ENCODE results near the gene XRCC1.

The XRCC1 gene

DNA sequence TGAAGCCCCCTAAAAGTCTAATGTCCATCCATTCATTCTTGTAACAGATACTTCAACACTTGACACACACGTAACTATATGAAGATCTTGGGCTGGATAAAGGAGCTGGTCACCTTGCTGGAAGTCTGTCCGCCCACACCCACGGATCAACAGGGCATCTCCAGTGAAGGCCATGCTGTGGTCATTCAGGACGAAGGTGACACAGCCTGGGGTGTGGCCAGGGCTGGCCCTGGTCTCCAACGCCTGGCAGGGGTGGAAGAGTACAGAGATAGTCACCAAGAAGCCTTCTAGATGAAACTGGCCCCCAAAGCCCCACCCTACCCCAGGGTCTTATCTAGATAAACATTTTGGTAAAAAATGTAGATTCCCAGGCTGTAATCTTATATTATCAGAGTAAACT, 64.0 kb downstream of the XRCC1 start:
- no peak for DNase-seq

DNA sequence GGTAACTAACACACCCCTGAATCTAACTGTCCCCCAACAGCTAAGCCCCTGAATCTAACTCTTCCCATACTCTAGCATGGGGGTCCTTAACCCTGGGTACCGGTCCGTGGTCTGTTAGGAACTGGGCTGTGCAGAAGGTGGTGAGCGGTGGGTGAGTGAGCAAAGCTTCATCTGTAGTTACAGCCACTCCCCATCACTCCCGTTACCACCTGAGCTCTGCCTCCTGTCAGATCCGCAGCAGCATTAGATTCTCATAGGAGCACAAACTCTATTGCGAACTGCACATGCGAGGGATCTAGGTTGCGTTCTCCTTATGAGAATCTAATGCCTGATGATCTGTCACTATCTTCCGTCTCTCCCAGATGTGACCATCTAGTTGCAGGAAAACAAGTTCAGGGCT, 64.6 kb downstream of the XRCC1 start:
- no peak for DNase-seq

DNA sequence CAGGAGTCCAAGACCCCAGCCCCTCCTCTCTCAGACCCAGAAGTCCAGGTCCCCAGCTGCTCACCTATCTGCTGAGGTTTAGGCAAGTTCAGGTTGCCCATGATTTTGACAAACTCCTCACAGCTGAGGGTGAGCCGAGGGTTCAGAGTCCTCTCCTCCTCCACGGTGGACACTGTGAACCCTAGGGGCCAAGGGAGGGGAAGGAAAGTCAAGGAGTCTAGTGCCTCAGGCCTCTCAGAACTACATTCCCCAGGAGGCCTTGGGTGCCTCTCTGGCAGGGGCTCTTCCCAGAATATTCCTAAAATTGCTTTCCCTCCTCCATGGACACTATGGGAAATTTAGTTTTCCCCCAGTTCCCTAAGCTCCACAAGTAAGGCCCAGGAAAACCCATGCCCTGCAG, 67.4 kb downstream of the XRCC1 start:
- no peak for DNase-seq

DNA sequence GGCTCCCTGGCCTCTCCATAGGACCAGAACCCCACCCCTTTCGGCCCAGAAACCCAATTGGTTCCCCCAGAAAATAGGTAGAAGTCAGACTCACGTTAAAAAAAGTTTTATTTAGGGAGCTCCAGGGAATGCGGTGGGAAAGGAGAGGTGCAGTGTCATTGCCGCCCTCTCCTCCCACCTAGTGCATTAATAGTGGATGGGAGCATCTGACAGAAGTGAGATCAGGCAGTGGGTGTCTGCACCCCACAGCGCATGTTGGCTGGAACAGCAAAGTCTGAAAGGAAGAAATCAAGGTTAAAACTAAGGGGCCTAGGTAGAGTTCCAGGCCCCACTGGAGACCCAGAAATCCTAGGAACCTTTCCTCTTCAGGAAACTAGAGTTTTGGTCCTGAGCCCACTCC, 68.7 kb downstream of the XRCC1 start:
- no peak for DNase-seq

DNA sequence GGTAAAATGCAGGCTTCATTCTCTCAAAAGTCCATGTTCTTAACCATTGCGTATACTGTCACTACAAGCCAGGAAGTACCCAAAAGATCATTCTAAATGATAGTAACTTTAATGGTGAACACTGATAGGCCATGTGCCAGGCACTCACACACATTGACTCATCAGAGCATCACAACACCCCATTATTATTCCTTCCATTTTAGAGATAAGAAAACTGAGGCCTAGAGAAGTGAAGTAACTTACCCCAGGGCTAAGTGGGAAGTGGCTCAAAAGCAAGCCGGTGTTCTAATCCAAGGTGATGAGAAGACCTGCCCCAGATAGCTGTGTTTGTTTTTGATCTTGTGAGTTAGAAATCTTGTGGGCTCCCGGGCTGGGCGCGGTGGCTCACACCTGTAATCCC, 69.4 kb downstream of the XRCC1 start:
- DNase-seq = no peak

DNA sequence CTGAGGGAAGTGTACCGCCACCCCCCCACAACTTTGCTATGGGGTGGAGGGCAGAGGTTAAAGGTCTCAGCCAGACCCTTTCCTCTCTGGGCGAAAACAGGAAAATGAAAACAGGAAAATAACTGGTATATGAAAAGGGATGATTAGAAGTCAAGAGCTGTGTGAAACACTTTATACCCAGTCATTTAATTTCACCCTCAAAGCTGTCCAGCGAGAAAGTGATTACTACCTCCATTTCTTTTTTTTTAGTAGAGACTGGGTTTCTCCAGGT, 70.2 kb downstream of the XRCC1 start:
- no peak for DNase-seq

DNA sequence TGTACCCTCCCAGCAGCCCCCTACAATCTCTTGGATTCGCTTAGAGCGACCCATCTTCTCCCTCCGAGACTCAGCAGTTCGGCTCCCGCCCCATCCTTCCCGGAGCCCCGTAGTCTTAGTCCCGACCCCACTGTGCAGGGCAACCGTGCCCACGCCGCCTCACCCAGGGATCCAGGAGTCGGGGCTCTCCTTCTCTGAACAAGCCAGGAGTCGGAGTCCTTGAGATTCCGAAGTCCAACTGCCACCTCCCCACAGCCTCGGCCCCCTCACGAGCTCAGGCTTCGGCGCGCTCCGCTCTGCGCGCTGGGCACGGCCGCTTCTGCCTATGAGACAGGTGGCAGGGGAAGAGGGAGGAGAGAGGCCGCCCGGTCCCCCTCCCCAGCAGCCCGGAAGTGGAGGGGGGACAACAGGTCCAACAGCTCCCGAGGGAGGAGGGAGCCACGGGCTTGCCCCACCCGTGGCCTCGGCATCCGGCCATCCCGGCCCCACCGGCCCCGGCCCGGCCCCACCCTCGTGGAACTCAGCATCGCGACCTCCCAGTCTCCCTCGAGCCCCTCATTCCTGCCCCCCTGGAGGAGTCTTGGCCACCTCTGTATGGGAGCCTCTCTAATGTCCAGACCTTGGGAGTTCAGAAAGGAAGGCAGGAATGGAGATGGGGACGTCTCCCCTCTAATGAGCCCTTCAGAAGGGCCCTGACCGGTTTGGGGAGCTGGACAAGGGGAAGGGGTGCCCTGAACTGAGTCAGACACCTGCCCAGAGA, 70.7 kb downstream of the XRCC1 start, which contains the start of gene PHLDB3:
Gene PHLDB3, minus strand, starts transcription at position 321 of the 760 bp plus-strand sequence. CDS start 628 bp downstream, outside the sequence.
- peak in 1 of 2 experiments; percentile 49 for DNase-seq

DNA sequence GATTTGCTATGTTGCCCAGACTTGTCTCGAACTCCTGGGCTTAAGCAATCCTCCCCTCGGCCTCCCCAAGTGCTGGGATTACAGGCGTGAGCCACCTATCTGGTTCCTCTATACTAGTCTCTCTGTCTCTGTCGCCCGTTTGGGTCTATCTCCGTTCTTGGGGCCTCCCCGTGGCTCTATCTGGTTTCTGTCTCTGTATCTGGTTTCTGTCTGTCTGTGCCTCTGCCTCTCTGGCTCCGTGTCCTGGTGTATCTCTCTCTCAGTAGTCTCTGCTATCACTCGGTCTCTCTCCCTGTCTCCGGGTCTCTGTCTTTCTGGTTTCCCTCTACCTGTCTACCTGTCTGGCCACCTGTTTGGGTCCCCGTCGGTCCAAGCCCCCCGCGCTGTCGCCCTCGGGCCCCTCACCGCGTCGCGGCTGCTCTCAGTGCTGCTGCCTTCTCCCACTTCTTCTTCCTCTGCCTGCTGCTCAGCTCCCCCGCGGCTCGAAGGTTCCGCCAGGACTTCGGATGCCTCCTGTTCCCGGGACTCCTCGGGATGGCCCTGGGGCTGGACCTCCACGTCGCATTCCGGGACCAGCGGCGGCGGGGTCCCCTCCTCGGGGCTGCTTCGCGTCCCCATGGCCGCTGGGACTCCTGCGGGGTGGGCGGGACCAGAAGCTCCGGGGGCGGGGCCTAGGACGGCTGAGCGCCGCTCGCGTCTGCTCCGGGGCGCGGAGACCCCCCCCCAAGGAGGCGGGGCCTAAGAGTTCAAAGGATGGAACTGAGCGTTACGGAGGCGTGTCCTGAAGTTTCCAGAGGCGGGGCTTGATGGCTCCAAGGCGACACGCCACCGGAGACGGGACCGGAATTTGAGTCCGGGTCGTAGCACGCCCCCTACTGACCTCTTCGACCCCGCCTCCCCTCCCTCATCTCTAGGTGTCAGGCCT, 71.6 kb downstream of the XRCC1 start:
- DNase-seq = peak; percentile 91 to 95

DNA sequence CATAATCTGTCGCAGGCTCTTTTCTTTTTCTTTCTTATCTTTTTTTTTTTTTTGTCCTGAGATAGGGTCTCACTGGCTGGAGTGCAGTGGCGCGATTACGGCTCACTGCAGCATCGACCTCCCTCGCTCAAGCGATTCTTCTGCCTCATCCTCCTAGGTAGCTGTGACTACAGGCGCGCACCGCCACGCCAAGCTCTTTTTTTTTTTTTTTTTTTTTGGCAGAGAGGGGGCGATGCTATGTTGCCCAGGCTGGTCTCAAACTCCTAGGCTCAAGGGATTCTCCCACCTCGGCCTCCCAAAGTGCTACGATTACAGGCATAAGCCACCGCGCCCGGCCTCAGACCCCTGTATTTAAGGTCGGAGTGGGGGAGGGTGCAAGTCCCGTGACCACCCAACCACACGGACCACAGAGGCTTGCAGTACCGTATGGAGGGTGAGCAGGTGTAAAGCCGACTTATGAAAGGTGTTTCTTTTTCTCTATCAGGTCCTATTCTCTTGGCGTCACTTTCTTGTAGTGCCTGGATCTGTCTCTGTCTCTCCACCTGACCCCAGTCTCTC, 72.8 kb downstream of the XRCC1 start:
- no peak for DNase-seq

DNA sequence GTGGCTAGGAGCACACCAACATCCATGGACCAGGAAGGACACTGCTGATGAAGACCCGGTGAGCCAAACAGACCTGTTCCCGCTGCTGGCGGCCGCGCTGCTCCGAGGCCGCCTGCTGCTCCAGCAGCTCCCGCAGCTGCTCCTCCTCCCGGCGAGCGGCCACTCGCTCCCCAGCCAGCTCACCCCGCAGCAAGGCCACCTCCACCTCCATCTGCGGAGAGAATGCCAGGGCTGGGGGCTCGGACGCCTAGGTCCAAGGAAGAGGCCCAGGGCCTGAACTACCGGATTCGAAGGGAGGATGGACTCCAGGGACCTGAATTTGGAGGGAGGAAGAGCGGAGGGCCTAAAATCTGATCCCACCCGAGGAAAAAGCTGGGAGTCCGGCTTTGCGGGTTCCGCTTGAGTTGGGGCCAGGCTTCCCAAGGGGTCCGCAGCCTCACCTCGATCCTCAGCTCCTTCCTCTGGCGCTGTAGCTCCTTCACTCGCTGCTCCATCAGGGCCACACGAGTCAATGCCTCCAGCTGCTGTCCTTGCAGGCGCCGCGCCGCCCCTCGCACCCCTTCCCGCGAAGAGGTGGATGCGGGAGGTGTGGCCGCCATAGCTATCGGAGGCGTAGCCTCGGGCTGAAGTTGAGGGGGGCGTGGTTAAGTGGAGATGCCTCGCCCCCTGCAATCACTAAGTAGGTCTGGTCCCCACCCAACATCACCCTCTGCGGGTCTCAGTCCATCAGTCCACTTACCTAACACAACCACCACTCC, 73.5 kb downstream of the XRCC1 start:
- DNase-seq = no peak

DNA sequence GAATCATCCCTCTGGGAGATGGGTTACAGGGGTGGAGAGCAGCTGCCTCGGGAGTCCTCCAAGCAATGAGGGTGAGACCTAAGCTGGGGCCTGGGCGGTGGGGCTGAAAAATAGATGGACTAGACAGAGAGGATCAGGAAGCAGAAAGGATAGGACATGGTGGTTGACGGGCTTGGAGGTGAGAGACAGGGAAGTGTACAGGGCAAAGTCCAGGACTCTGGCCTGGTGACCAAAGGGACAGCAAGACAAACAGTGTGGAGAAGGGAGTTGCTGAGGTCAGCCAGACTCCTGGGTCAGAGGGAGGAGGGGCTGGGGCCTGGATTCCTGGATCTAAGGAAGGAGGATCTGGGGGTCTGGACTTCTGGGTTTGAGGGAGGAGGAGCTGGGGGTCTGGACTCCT, 76.3 kb downstream of the XRCC1 start:
- DNase-seq = no peak

DNA sequence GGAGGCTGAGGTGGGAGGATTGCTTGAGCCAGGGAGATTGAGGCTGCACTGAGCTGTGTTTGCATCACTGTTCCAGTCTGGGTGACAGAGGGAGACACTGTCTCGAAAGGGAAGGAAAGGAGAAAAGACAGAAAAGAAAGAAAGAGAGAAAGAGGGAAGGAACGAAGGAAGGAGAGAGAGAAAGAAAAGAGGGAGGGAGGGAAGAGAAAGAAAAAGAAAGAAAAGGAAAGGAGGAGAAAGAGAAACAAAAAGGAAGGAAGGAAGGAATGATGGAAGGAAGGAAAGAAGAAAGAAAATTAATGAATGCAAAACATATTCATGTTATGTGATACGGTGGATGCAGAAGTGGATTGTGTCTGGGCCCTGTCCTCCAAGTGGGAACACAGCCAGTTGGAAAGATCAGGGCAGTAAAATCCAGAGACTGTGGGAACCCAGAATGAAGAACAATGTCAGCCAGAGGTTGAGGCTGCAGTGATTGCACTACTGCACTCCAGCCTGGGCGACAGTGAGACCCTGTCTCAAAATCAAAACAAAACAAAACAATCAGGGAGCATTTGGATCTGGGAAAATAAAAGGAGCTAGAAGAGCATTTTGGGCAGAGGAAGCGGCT, 77.0 kb downstream of the XRCC1 start:
- DNase-seq = no peak

DNA sequence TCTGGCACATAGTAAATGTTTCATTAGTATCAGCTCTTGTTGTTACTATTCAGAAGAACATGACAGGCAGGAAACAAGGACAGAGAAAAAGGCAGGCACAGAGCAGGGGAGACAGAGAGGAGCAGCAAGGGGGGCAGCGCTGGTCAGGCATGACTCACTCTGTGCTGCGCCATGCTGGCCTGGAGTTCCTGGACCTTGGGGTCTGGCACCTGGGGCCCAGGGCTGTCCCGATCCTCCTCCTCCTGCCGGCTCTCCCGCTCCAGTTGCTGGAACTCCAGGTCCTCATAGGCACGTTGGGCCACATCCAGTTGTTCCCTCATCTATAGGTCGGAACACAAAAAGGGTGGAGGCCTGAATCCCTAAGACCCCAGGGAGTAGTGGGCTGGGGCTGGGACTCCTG, 78.4 kb downstream of the XRCC1 start:
- no peak for DNase-seq

DNA sequence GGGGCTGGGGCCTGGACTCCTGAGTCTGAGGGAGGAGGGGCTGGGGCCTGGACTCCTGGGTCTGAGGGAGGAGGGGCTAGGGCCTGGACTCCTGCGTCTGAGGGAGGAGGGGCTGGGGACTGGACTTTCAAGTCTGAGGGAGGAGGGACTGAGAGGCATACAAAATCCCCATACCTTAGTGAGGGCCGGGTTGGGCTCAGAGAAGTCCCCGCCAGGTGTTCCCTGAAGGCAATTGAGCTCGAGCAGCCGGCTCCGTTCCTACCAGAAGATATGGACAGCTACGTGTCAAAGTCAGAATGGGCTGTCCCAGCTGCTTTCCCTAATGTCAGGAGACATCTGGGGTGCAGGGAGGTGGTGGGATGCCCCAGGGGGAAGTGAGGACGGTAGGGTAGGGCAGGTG, 80.2 kb downstream of the XRCC1 start:
- DNase-seq = no peak
